Right lobe of liver (tissue), 6 donors: Measurements from ENCODE around the gene PTK6. TPM values are rescaled to one million over a fixed set of nuclear protein-coding genes. Genes with fewer than 3 reads are reported as not detected.

Experiments
- ATAC-seq, 4 donors: fragments of 200-7000 bp; cut with Tn5 transposase; one replicate each; pipeline ENCODE4 v1.9.1; 2020; ENCODE audit warnings: mild to moderate bottlenecking in 4 of 4, moderate library complexity in 4 of 4
- DNase-seq, 3 donors: peaks; one replicate each; pipeline ENCODE4 v3.0.0-alpha.2; 2020
- H3K27ac ChIP-seq, 3 donors: fragments of 200-600 bp; one replicate each; pipeline ENCODE4 v1.8.0; 2022
- H3K27me3 ChIP-seq, 2 donors: fragments of 200-600 bp; one replicate each; pipeline ENCODE4 v1.8.0; 2022
- H3K36me3 ChIP-seq, 4 donors: fragments of 200-600 bp; sonication (generic) in 1 of 4; one replicate each; pipeline versions ENCODE4 v1.5.1 to v1.8.0; 2017 to 2022; ENCODE audit warnings: control low read depth in 1 of 4
- H3K4me1 ChIP-seq, 4 donors: fragments of 200-600 bp; sonication (generic) in 1 of 4; one replicate each; pipeline versions ENCODE4 v1.5.1 to v1.8.0; 2017 to 2022; ENCODE audit warnings: control low read depth in 1 of 4
- H3K4me3 ChIP-seq, 3 donors: fragments of 200-600 bp; one replicate each; pipeline ENCODE4 v1.8.0; 2022
- H3K9me3 ChIP-seq, 4 donors: fragments of 200-600 bp; sonication (generic) in 1 of 4; one replicate each; pipeline versions ENCODE4 v1.5.1 to v1.8.0; 2017 to 2022; ENCODE audit warnings: control low read depth in 1 of 4
- CTCF ChIP-seq, 4 donors: fragments of 200-600 bp in 3 of 4; fragments of 450-650 bp in 1 of 4; IDR thresholded peaks; one replicate each; pipeline versions ENCODE4 v1.5.1 to v1.8.0; 2016 to 2022; ENCODE audit warnings: antibody characterized with exemption in 4 of 4, mild to moderate bottlenecking in 2 of 4
- POLR2A ChIP-seq: fragments of 450-650 bp; IDR thresholded peaks from one replicate; pipeline ENCODE4 v1.6.1; 2017; ENCODE audit warnings: antibody characterized with exemption, mild to moderate bottlenecking
- WGBS: methylation state at CpG from one replicate; pipeline ENCODE4 v1.1.6; 2018; ENCODE audit warnings: low coverage, low lambda C conversion rate; ENCODE audit not compliant: insufficient coverage; ENCODE audit errors: missing lambda C conversion rate; 5-methylcytosine and 5-hydroxymethylcytosine counted together
- intact Hi-C, 2 donors: fragments of 100-400 bp; cut with DNase I; formaldehyde crosslinking; loops; one replicate each; pipeline versions ENCODE4 v1.11.2 to v1.14.1; 2022
- total RNA-seq, 6 experiments: library from RNA; depleted of rRNA in 2 of 6; stranded (reverse); fragments of >200 nt in 2 of 6; fragmentation: NEBNext Ultra II Directional in 3 of 6; extraction: Animal tissue kit (Norgen Biotek cat#: 25700) in 3 of 6; gene quantifications; one replicate each; pipeline versions ENCODE4 v1.1.0 to v1.2.4, GENCODE V29; 2016 to 2023
- donor health status: DM: no; HTN: yes; CAD: no.
- donor health status: DM: no; HTN: no; CAD: no.
- donor health status: DM: no; HTN: no; CAD: no.
- donor health status: DM: no; HTN: yes; CAD: no.
- donor health status: DM: no; HTN: yes; CAD: no.

PTK6 gene
- total RNA-seq, 6 experiments from 2014 or later = 0.78 to 11.0 (median 3.6) TPM

GRCh38 chr20:63505723-63506122 is 31.5 kb downstream of the PTK6 start:
- Histone ChIP-seq H3K4me1 (no peaks in the 10 kb centered on the region), H3K9me3 (no peaks in the 10 kb centered on the region), H3K4me3 (no peak overlapping the region), H3K27ac (no peak overlapping the region), H3K27me3 (no peaks in the 10 kb centered on the region), H3K36me3 (no peaks in the 10 kb centered on the region)
- intact Hi-C loops = no loop called here
- TF ChIP-seq CTCF (IDR thresholded peaks at IDR 0.05) (no peak), POLR2A (no peak)
- DNase-seq (peak in 1 of 3 donors; percentile 16), ATAC-seq (no peak)
- WGBS = 38% methylated on average over 3 of the region's 12 CpGs

GRCh38 chr20:63505281-63505680 is 31.9 kb downstream of the PTK6 start:
- ATAC-seq (no peak), DNase-seq (peak in 1 of 3 donors; percentile 15)
- 79% methylated on average over 4 of the region's 8 CpGs for WGBS
- H3K4me3 ChIP-seq = no peak overlapping the region
- no peaks in the 10 kb centered on the region for H3K4me1 ChIP-seq
- intact Hi-C loops = no loop called here
- no peak overlapping the region for H3K27ac ChIP-seq
- TF ChIP-seq CTCF (IDR thresholded peaks at IDR 0.05) (no peak), POLR2A (no peak)
- H3K27me3 ChIP-seq = no peaks in the 10 kb centered on the region
- no peaks in the 10 kb centered on the region for H3K9me3 ChIP-seq
- no peaks in the 10 kb centered on the region for H3K36me3 ChIP-seq

DNA sequence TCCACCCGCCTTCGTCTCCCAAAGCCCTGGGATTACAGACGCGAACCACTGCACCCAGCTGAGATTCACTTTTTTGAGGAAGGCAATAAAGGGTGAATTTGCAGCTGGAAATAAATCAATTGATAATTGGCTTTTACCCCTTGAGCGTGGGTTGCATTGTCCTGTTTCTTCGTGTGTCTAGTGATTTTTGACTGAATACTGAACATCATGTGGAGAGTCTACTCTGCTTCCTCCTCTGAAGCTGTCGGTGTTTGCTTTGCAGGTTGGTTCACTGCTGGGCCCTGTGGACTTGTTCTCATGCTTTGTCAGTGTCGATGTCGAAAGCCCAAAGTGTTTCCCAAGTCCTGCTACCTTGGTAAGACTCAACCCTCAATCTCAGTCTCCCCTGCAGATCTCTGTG is 32.5 kb downstream of the PTK6 start:
- no peak overlapping the region for H3K27ac ChIP-seq
- DNase-seq (no peak), ATAC-seq (no peak)
- H3K4me1 ChIP-seq = no peaks in the 10 kb centered on the region
- WGBS = 58% methylated on average over 6 of the region's 9 CpGs
- TF ChIP-seq CTCF (IDR thresholded peaks at IDR 0.05) (no peak), POLR2A (no peak)
- no peaks in the 10 kb centered on the region for H3K27me3 ChIP-seq
- intact Hi-C loops = no loop called here
- H3K9me3 ChIP-seq = no peaks in the 10 kb centered on the region
- no peak overlapping the region for H3K4me3 ChIP-seq
- no peaks in the 10 kb centered on the region for H3K36me3 ChIP-seq

- no peak for TF ChIP-seq CTCF (IDR thresholded peaks at IDR 0.05)
- TF ChIP-seq POLR2A = no peak
- DNase-seq (peak in 1 of 3 donors; percentile 32), ATAC-seq (no peak)
- WGBS = 14% methylated on average over 2 of the region's 7 CpGs
- Histone ChIP-seq H3K27me3 (no peaks in the 10 kb centered on the region), H3K4me1 (no peaks in the 10 kb centered on the region), H3K9me3 (no peaks in the 10 kb centered on the region), H3K36me3 (no peaks in the 10 kb centered on the region), H3K27ac (no peak overlapping the region), H3K4me3 (no peak overlapping the region)
- intact Hi-C loops = no loop called here
Observed at GRCh38 chr20:63503524-63503923, 33.7 kb downstream of the PTK6 start.

DNA sequence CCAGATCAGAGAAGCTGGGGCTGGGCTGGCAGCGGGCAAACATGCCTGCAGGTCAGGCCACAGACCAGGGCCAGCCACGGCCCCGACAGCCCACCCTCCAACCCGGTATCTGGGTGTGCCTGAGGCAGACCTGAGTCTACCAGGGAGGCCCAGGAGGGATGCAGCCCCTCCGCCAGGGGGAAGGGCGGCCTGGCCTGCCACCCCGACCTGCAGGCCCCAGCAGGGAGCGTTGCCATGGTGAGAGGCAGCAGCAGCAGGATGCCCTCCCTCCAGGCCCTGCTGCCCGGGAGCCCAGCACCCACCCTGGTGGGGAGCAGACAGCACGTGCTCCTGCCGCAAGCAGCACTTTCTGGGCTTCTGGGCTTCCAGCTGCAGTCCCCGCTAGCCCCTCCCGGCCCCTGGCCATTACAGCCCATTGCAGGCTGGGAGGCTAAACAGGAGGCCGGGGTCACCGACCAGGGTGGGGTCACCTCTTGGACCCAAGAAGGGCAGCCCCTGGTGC is 34.5 kb downstream of the PTK6 start:
- WGBS = no CpG with 5 or more reads among the region's 15 CpGs
- TF ChIP-seq CTCF (IDR thresholded peaks at IDR 0.05) (no peak), POLR2A (no peak)
- Histone ChIP-seq H3K27ac (no peak overlapping the region), H3K36me3 (no peaks in the 10 kb centered on the region), H3K4me1 (no peaks in the 10 kb centered on the region), H3K9me3 (no peaks in the 10 kb centered on the region), H3K4me3 (no peak overlapping the region), H3K27me3 (peaks cover 0 to 7% of the 10 kb centered on the region in 2 donors)
- intact Hi-C loops = no loop called here
- no peak for ATAC-seq
- DNase-seq = peak in 1 of 3 donors; percentile 37
